Measurements from ENCODE around the gene TERB1.

TERB1 gene

DNA sequence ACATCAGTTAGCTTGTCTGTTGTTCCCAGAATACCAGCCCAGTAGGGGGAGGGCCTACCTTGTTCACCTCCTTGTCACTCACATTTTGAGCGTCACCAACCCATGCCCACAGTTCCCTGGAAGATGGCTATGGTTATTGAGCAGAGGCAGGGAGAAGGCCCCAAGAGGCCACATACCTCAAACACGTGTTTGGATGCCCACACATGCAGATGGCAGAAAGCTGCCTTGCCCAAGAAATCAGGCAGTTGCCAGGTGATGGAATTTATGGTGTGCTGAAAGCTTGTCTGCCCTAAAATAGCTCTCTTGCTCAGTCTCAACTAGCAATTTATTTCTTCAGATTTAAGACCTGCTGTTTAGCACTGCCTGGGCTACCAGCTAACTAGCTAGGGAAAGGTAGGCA, 88.3 kb downstream of the TERB1 start:
- in situ Hi-C loops (cut with HindIII; ENCODE audit: low sequenced_read_pairs) = no loop called here

DNA sequence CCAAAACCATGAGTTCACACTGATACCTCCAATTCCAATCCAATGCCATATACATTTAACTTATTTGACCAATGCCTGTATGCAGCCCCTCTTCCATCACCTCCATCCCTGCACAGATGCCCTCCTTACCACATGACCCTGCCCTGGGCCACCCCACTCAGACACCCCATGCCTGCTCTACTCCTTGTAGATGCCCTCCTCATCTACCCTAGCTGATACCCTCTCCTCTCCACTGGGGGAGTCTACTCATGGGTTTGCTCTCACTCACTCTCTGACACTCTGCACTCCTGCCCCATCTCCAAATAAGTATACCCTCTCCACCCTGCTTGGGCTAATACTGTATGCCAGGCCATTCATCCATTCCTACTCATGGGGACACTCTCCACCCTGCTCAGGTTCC, 88.9 kb downstream of the TERB1 start:
- in situ Hi-C loops (cut with HindIII; ENCODE audit: low sequenced_read_pairs) = no loop called here

DNA sequence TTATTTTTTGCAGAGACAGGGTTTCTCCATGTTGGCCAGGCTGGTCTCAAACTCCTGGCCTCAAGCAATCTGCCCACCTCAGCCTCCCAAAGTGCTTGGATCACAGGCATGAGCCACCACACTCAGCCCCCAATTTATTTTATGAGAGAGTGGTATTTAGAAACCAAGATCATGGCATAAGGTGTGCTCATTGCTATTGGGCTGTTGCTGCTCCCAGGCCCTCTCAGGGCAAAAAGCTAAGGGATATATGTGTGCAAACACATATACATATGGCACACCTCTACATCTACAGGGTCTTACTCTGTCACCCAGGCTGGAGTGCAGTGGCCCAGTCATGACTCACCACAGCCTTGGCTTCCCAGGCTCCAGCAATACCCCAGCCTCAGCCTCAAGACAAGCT, 89.8 kb downstream of the TERB1 start:
- in situ Hi-C loops (cut with HindIII; ENCODE audit: low sequenced_read_pairs) = no loop called here

DNA sequence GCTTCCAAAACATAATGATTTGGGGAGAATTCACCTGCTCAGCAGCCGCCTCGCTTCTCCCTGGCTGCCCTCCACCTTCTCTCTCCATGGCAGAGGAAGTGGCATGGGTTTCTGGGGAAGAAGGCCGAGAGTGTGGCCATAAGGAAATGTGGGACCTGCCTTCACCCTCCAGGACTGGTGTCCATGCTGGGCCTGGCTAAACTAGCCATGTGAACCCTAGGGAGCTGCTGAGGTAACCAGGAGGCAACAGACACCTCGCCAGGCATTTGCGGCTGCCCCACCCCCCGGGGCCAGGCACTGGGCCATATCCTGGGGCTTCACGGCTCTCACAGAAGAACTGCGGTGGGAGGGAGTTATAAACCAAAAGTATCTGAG, 94.9 kb downstream of the TERB1 start:
- in situ Hi-C loops (cut with HindIII; ENCODE audit: low sequenced_read_pairs) = no loop called here

DNA sequence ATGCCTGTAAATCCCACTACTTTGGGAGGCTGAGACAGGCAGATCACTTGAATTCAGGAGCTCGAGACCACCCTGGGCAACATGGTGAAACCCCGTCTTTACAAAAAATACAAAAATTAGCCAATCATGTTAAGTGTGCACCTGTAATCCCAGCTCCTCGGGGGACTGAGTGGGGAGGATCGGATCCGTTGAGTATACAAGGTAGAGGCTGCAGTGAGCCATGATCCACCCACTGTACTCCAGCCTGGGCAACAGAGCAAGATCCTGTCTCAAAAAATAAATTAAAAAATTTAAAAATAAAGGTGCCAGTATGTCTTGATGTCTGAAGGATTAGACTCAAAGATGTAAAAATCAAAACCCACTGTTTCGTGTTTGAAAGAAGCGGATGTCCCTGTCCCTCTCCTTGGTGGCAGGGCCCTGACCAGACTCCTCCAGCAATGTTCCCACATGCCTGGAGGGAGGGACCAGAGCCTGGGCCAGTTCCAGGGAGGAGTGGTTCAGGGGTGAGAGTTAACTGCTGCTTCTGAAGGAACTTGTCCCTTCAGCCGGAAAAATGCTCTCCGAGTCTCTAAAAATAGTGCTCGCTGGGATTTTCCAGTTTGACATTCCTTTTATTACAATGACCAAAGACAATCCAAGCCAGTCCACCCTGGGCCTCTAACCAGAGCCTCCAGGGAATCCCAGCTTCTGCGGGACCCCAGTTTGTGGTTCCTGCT, 95.4 kb downstream of the TERB1 start:
- in situ Hi-C loops (cut with HindIII; ENCODE audit: low sequenced_read_pairs) = no loop called here

Data from endothelial cell of hepatic sinusoid (primary cell).